ENCODE data around the gene GNG7. TPM values are rescaled to one million over a fixed set of nuclear protein-coding genes. Genes with fewer than 3 reads are reported as not detected.
"Not testable (repeated sequence)": the region's sequence is repeated elsewhere in the genome, so short reads cannot be mapped to it uniquely, and the experiment has no call there.

GNG7 gene
- total RNA-seq, 1 donor = 5.1 TPM

DNA sequence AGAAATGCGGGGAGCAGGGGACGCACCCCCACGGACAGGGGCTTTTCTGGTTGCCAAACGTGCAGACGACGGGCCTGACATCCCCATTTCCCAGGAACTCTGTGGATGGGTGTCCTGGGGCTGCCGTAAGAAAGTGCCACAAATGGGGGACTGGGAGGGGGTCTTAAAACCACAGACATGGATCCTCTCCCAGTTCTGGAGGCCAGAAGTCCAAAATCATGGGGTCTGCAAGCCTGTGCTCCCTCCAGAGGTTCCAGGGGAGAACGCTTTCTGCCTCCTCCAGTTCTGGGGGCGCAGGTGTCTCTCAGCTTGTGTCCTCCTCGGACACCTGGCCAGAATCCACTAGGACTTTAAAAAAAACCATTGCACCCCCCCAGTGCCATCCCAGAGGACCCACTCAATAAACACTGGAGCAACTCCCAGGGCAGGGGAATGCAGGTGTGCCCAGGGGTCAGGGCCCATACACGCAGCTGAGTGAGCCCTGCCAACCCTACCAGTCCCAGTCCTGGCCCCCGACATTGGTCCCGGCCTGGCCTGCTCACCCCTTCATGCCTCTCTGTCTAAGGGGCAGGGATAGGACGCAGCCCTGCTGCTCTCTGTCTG lies 122.7 kb downstream of the GNG7 start:
- DNase-seq (ENCODE audit: low read depth in 2 of 3, low spot score in 2 of 3) = no peak

DNA sequence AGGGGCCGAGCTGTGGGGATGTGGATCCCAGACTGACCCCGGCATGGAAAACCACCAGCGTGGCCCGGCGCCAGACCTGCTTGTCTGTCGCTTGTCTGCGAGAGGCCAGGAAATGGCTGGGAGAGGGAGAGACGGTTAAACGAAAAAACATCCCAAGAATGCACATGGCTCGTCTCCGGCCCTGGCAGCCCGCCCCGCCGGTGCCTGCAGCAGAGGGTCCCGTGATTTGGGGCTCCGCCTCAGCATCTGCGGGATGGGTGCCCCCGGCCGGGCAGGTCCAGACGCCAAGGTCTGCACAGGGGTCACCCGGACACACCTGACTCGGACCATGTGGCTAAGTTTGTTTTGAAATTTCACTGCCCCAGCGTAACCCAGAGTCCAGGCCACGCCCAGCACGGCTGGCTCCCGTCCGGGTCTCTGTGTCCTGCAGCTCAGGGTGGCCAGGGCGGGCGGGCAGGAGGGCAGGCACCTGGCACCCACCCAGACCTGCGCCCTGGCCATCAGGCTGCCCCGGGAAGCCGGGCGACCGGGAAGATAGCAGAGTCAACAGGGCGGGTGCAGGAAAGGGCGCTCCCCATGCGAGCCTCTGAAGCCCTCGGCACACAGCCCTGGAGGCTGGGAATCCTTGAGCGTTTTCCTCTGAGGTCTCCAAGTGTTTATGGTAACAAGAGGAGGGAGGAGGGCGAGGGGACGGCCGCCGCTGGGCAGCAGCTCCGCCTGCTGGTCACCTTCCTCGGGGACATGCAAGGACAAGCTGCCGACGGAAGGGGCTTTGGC lies 123.4 kb downstream of the GNG7 start:
- DNase-seq (ENCODE audit: low read depth in 2 of 3, low spot score in 2 of 3) = peak; percentile 25 to 68 (median 68)

DNA sequence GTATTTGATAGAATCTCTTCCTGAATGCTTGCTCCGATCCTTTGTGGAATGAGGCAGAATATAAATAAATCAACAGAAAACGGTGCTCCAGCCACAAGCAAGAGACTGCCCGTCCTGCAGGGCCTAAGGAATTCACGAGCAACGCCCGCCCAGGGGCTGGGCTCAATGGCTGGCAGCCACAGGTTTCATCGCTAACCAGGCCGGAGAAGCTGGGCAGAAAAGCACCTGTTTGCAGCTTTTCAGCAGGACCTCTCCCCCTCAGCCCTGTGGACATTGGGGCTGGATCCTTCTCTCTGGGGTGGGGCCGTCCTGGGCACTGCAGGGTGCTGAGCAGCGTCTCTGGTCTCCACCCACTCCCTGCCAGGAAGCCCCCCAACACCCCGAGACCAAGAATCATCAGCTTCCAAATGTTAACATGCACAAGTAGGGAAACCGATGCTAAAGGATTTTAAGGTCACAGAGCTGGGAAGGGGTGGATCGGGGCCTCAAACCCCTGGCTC lies 124.1 kb downstream of the GNG7 start:
- DNase-seq (ENCODE audit: low read depth in 2 of 3, low spot score in 2 of 3) = no peak

DNA sequence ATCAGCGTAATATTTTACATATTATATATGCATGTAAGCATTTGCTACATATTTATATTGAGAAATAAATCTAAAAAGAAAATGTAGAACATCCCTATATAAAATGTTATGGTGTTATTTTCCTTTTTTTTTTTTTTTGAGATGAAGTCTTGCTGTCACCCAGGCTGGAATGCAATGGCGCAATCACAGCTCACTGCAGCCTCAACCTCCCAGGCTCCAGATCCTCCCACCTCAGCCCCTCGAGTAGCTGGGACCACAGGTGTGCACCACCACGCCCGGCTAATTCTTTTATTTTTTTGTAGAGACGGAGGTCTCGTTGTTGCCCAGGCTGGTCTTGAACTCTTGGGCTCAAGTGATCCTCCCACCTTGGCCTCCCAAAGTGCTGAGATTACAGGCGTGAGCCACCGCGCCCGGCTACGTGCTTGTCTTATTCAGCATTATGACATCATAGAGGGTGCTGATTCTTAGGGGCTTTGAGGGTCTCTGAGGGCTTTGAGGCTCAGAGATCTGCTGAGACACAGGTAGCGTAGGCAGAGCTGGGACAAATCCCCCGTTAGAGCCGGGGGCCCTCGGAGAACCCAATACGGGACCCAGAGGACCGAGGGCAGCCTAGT lies 124.7 kb downstream of the GNG7 start:
- DNase-seq (ENCODE audit: low read depth in 2 of 3, low spot score in 2 of 3) = no peak

DNA sequence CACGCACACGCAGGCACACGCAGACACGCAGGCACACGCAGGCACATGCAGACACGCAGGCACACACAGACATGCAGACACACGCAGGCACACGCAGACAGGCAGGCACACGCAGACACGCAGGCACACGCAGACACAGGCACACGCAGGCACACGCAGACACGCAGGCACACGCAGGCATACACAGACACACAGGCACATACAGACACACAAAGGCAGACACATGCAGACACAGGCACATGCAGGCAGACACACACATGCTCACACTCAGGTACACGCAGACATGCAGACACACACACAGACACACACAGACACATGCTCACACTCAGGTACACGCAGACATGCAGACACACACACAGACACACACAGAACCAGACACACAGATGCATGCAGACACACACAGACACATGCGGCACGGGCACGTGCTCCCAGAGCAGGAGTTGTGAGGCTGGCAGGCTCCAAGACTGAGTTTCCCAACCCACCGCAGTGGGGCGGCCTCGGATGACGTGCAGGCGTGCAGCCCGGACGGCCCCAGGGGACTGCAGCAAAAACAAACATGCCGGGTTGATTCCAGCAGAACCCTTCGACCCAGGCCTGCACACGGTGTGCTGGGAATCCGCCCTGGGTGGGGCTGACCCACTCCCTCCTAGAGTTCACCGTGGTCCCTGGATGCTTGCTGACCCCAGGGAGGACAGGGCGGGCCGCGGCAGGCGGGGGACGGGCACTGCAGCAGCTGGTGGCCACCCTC lies 126.6 kb downstream of the GNG7 start:
- no peak for DNase-seq (ENCODE audit: low read depth in 2 of 3, low spot score in 2 of 3)

DNA sequence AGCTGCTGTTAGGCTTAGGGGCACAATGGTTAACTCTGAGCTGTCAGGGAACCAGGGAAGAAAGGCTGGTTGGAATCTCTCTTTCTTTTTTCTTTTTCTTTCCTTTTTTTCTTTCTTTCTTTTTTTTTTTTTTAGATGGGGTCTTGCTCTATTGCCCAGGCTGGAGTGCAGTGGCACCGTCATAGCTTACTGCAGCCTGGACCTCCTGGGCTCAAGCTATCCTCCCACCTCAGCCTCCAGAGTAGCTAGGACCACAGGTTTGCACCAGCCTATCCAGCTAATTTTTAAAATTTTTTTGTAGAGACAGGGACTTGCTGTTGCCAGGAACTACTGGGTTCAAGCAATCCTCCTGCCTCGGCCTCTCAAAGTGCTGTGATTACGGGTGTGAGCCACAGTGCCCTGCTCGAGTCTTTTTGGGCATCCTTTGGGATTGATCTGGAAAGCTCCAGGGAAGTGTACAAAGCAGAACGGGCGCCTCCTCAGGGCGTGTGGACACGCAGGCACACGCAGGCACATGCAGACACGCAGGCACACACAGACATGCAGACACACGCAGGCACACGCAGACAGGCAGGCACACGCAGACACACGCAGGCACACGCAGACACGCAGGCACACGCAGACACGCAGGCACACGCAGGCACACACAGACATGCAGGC lies 127.4 kb downstream of the GNG7 start:
- no peak for DNase-seq (ENCODE audit: low read depth in 2 of 3, low spot score in 2 of 3)

DNA sequence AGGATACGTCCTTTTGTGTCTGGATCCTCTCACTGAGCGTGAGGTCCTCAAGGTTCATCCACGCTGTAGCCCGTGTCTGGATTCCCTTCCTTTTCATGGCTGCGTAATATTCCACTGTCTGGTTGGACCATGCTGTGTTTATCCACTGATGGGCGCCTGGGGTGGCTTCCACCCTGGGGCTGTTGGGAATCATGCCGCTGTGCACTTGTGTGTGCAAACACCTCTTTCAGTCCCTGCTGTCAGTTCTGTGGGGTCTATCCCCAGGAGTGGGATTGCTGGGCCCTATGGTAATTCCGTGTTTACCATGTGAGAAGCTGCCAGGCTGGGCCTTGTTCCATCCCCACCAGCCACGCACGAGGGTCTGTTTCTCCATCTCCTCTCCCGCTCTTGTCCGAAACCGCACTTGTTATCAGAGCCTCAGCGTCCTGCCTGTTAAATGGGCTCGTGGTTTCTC lies 128.0 kb downstream of the GNG7 start:
- no peak for DNase-seq (ENCODE audit: low read depth in 2 of 3, low spot score in 2 of 3)

DNA sequence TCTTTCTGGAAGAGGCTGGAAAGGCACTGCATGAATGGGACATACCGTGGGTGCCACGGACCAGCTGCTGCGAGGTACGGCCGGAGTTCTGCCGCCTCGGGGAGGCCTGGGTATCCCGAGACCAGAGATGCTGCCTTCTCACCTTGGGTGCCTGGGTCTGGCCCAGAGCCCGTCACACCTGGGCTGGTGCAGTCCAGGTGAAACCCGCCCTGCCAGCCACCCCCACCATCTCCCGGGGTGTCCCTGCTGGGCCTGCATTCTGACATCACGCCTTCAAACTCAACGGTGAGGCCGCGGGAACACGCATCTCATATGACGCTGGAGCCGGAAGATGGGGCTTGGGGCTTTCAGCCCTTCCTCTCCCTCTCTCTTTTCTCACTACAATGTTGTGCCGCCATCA lies 128.6 kb downstream of the GNG7 start:
- DNase-seq (ENCODE audit: low read depth in 2 of 3, low spot score in 2 of 3) = no peak

DNA sequence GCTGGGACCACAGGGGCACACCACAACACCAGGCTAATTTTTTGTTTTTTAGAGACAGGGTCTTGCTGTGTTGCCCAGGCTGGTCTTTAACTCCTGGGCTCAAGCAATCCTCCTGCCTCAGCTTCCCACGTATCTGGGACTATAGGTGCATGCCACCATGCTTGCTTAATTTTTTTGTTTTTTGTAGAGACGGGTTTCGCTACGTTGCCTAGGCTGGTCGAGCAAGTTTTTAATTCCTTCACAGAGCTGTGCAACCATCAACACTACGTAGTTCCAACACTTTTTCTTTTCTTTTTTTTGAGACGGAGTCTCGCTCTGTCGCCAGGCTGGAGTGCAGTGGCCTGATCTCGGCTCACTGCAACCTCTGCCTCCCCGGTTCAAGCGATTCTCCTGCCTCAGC lies 130.3 kb downstream of the GNG7 start:
- not testable (repeated sequence) for DNase-seq (ENCODE audit: low read depth in 2 of 3, low spot score in 2 of 3)

DNA sequence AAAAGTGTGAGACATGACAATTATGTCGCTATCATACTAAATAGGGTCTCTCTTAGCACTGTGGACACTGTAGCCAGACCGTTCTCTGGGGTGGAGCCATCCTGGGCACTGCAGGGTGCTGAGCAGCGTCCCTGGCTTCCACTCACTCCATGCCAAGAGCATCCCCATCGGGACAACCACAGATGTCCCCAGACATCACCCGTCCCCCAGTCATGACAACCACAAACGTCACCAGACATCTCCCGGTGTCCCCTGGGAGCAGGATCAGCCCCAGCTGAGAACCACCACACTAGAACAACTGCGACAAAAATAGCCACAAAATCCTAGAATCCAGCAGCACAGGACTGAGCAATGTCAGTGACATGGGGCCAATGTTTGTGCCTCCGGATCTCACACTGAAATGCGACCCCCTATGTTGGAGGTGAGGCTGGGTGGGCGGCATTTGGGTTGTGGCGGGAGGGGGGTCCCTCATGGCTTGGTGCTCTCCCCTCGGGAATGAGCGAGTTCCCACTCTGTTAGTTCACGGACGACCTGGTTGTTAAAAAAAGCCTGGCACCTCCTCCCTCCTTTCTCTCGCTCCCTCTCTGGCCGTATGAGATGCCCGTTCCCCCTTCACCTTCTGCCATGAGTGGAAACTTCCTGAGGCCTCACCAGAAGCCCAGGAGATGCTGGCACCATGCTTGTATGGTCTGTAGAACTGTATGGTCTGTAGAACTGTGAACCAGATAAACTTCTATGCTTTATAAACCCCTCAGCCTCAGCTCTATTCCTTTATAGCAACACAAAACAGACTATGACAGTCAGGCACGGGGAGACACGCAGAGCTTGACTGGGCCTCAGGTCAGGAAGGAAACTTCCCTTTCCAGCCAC lies 132.7 kb downstream of the GNG7 start:
- no peak for DNase-seq (ENCODE audit: low read depth in 2 of 3, low spot score in 2 of 3)

DNA sequence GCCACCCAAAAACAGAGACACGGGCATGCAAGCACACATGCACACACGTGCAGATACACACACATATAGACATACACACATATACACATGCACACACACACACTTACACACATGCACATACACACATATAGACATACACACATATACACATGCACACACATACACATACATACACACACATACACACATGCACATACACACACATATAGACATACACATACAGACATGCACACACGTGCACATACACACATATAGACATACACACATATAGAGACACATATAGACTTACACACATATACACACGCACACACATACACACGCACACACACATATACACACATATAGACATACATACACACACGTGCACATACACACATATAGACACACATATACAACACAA lies 134.5 kb downstream of the GNG7 start:
- no peak for DNase-seq (ENCODE audit: low read depth in 2 of 3, low spot score in 2 of 3)

DNA sequence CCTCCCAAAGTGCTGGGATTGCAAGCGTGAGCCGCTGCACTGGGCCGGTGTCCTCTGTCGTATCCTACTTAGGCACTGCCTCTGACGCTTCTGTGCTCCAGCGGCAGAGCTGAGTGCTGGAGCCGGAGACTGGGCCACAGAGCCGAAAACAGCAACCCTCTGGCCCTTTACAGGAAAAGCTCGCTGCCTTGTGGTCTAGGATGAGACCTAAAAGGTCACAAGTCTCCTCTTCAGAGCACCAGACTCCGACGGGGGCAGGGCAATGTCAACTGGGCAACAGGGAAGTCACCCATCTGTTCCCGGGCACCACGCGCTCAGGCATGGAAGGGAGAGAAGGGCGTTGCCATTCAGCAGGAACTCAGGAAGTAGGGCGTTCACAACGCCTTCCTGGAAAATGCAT lies 134.9 kb downstream of the GNG7 start:
- no peak for DNase-seq (ENCODE audit: low read depth in 2 of 3, low spot score in 2 of 3)

DNA sequence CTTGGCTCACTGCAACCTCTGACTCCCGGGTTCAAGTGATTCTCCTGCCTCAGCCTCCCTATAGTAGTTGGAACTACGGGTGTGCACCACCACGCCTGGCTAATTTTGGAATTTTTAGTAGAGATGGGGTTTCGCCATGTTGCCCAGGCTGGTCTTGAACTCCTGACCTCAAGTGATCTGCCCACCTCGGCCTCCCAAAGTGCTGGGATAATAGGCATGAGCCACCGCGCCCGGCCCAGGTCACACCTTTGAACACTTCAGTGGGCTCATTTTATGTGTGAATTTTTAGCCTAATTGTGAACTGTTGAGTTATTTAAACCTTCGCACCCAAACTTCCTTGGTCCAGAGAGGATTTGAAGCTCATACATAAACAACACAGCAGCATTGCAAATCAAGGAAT lies 138.9 kb downstream of the GNG7 start:
- not testable (repeated sequence) for DNase-seq (ENCODE audit: low read depth in 2 of 3, low spot score in 2 of 3)

DNA sequence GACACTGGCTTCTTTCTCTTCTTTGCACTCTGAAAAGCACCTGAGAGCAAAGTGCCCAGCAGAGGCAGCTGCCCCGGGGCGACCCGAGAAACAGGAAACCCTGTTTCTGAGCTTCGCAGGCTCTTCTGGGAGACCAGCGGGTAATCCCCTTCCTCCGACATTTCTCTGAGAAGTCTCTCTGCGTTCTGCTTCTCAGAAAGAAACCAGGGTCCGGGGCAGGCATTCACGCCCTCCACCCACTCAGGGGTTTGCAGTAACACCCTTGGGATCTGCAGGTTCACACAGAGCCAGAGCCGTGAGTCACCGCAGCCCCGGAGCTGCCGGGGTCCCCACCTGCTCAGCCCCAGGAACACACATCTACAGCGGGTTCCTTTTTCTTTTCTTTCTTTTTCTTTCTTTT lies 140.6 kb downstream of the GNG7 start:
- peak; percentile 37 to 62 (median 52) for DNase-seq (ENCODE audit: low read depth in 2 of 3, low spot score in 2 of 3)

DNA sequence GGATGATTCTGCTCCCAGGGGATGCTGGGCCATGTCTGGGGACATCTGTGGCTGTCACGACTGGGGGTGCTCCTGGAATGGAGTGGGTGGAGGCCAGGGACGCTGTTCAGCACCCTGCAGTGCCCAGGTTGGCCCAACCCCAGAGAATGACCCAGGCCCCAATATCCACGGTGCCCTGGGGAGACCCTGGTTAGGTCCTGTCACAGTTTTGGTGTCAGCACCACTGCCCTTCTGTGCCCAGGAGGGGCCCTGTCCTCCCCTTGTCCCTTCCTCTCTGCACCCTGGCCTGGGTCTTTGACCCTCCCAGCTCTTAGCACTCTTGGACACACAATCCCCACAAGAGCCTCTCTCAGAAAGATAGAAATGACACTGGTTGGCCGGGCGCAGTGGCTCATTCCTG lies 141.3 kb downstream of the GNG7 start:
- no peak for DNase-seq (ENCODE audit: low read depth in 2 of 3, low spot score in 2 of 3)

DNA sequence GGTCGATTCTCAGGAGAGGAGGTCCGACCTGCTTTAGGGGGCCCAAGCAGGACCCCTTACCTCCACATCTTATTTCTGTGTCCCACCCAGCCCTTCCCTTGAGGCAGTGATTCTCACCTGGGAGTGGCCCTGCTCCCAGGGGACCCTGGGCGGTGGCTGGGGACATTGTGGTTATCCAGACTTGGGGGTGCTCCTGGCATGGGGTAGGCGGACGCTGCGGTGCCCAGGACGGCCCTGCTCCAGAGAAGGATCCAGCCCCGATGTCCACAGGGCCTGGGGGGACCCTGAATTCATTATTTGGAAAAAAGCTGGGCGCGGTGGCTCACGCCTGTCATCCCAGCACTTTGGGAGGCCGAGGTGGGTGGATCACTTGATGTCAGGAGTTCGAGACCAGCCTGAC lies 142.1 kb downstream of the GNG7 start:
- DNase-seq (ENCODE audit: low read depth in 2 of 3, low spot score in 2 of 3) = no peak

DNA sequence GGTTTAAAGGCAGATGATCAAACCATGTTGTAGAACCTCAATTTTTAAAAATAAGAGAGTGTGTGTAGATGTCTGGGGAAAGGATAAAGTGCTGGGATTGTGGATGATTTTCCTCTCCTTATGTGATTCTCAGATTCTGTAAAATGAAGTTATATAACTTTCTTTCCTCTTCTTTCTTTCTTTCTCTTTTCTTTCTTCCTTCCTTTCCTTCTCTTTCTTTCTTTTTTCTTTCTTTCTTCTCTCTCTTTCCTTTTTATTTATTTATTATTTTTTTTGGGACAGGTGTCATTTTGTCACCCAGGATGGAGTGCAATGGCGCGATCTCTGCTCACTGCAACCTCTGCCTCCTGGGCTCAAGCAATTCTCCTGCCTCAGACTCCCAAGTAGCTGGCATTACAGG lies 144.0 kb downstream of the GNG7 start:
- DNase-seq (ENCODE audit: low read depth in 2 of 3, low spot score in 2 of 3) = no peak

DNA sequence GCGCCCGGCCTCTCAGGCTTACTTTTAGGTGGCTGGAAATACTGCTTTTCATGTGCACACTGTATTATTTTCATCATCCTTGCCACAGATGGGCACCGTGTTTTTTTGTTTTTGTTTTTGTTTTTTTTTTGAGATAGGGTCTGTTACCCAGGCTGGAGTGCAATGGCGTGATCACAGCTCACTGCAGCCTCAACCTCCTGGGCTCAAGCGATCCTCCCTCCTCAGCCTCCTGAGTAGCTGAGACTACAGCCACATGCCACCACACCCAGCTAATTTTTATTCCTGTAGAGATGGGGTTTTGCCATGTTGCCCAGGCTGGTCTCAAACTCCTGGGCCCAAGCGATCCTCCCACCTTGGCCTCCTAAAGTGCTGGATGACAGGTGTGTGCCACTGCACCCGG lies 144.4 kb downstream of the GNG7 start:
- not testable (repeated sequence) for DNase-seq (ENCODE audit: low read depth in 2 of 3, low spot score in 2 of 3)

DNA sequence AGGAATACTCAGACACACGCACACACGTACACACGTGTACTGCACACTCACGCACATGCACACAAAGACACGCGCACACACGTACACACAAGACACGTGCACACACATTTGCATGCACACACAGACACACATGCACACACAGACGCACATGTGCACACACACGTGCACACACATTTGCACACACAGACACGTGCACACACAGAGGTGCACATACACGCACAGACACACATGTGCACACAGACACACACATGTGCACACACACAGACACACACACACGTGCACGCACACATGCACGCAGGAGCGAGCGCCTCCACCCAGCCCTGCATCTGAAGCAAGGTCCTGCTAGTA lies 145.4 kb downstream of the GNG7 start:
- DNase-seq (ENCODE audit: low read depth in 2 of 3, low spot score in 2 of 3) = no peak
